ENCODE measurements around the gene CCDC92.

CCDC92 gene, protein sequence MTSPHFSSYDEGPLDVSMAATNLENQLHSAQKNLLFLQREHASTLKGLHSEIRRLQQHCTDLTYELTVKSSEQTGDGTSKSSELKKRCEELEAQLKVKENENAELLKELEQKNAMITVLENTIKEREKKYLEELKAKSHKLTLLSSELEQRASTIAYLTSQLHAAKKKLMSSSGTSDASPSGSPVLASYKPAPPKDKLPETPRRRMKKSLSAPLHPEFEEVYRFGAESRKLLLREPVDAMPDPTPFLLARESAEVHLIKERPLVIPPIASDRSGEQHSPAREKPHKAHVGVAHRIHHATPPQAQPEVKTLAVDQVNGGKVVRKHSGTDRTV

GRCh38 chr12:123972457-123973401, at the start of gene CCDC92, which contains the start of gene ZNF664:
CCDC92 (minus strand) TSS chr12:123972831; CDS start chr12:123944305, 28,526 bp downstream.
ZNF664 (plus strand) TSS chr12:123973215; CDS start chr12:124012145, 38,930 bp downstream.
- DNase-seq (ENCODE audit: low read depth in 2 of 3, low spot score in 1 of 3), result peak; percentile 86 to 92 (median 88)

- DNase-seq (ENCODE audit: low read depth in 2 of 3, low spot score in 1 of 3), result no peak
Observed at GRCh38 chr12:124022161-124022560, 49.5 kb upstream of the CCDC92 start.

DNA sequence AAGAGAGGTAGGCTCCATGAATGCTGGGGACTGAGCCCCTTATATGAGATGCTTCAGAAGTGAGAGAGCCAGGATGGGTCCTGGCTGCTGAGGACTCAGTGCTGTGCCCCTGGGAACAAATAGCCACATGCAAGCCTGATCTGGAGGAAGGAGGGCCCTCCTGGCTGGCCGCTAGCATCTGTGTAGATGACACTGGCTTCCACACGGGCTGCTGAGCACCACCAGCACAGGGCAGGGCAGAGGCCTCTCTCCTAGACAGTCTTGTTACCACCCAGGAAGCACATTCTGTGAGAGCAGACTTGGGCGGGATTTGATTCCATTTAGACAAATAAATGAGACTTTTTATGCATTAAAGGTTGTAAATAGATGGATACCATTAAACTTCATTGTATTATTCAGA, 48.4 kb upstream of the CCDC92 start:
- no peak for DNase-seq (ENCODE audit: low read depth in 2 of 3, low spot score in 1 of 3)

DNA sequence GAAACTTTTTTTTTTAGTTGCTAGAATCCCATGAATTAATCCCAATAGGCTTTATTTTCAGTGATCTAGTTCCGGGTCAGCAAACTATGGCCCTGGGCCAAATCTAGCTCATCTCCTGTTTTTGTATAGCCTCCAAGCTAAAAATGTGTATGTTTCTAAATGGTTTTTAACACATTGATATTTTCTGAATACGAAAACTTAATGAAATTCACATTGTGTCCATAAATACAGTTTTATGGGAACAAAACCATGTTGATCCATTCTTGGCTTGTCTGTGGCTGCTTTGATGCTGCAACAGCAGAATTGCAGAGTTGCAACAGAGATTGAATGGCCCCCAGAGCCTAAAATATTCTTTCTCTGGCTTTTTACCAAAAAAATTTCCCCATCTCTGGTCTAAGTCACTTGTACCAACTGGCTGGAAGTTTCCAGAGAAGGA, 47.9 kb upstream of the CCDC92 start:
- DNase-seq (ENCODE audit: low read depth in 2 of 3, low spot score in 1 of 3), result no peak

DNA sequence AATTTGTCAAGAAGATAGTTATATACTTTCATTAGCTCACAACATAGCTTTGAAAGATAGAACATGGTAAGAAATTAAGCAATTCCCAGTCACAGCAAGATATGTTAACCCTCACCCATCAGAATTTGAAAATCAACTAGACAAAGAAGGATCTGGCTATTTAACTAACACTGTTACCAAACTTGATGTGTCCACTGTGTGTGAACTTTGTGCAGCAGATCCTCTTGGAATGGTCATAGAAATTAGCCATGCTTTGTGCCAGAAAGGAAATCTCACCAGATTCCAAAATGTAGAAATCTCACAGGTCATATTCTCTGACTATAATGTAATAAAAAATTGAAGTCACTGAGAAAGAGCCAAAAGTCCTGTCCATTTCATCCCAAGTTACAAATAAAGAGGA, 46.5 kb upstream of the CCDC92 start:
- no peak for DNase-seq (ENCODE audit: low read depth in 2 of 3, low spot score in 1 of 3)

GRCh38 chr12:124018539-124018938, 45.9 kb upstream of the CCDC92 start:
- no peak for DNase-seq (ENCODE audit: low read depth in 2 of 3, low spot score in 1 of 3)

DNA sequence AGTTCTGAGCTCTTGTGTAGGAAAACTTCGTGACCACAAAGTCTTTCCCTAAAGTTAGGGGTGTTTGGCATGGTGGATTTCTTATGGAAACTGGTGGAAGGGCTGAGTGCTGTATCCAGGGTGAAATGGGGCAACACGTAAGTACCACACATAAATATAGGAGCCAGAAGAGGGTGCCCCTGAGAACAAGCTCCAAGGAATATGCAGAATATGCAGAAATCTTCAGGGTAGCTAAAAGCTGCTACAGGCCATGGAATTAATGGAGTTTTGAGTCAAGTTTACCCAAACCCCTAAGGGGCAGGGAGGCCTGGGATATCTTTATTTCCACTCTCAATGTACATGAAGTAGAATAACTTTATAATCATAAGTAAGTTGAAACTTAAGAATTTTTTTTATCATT, 44.4 kb upstream of the CCDC92 start:
- no peak for DNase-seq (ENCODE audit: low read depth in 2 of 3, low spot score in 1 of 3)

GRCh38 chr12:124015494-124016461, 43.1 kb upstream of the CCDC92 start:
- DNase-seq (ENCODE audit: low read depth in 2 of 3, low spot score in 1 of 3), result no peak

DNA sequence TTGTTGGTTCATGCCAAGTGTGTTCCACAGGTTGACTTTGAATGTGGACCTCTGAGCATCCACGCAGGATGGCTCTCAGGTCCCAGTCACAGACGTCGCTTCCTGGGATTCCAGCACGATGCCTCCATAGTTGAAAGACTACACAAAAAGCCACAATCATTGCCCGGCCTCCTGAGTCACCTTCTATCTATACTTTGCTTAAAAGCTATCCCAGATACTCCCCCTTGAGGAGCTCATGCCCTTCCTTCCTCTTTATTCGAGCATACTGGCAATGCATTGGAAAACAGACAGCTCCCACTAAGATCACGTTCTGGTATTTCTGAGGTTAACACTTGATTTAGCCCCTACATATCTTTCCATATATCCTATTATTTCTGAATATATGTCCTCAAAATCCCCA, 40.4 kb upstream of the CCDC92 start:
- no peak for DNase-seq (ENCODE audit: low read depth in 2 of 3, low spot score in 1 of 3)

DNA sequence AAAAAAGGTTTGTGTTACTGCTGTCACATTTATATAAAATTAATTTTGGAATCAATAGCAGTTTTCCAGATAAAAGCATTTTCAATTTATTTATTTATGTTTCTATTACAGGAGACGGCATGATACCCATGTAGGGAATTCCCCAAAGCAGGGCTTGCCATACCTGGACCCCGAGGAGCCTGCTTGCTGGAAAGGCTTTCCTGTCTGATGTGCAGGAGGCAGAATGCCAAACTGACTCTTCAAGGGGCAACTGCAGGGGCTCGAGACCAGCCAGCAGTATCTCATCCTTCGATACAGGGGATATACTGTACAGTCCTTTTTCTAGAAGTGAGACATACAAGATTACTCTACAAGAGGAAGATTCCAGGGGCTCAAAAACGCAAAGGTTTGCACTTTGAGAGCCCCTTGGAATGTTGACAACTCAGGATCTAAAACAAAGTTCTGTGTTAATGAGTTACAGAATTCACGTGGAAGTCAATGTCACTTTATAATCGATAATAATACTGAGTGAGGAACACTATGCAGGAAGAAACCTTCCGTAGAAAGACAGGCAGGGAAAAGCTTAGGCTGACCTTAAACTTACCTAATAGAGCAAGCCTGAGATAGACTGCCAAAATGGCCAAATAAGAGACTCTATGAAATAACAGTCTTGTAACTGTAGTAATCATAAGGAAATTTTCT, 38.9 kb upstream of the CCDC92 start:
- DNase-seq (ENCODE audit: low read depth in 2 of 3, low spot score in 1 of 3), result no peak

DNA sequence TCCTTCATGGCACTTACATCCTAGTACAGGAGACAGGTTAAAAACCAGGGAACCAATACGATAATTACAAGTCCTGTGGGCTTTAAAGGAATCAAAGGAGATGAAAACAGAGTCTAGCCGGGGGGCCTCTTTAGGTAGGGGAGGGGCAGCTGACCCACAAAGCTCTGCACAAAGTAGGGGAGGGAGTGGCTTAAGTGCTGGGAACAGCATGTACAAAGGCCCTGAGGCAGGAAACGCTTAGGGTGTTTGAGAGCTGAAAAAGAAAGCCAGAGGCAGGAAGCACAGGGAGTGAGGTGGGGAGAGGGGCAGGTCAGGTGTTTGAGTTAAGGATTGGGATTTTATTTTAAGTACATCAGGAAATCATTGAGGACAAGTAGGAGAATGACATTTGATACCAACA, 38.1 kb upstream of the CCDC92 start:
- DNase-seq (ENCODE audit: low read depth in 2 of 3, low spot score in 1 of 3), result no peak

GRCh38 chr12:124009781-124010180, 37.1 kb upstream of the CCDC92 start:
- DNase-seq (ENCODE audit: low read depth in 2 of 3, low spot score in 1 of 3), result no peak

GRCh38 chr12:124008595-124008994, 36.0 kb upstream of the CCDC92 start:
- no peak for DNase-seq (ENCODE audit: low read depth in 2 of 3, low spot score in 1 of 3)

GRCh38 chr12:124007826-124008570, 35.4 kb upstream of the CCDC92 start:
- no peak for DNase-seq (ENCODE audit: low read depth in 2 of 3, low spot score in 1 of 3)

DNA sequence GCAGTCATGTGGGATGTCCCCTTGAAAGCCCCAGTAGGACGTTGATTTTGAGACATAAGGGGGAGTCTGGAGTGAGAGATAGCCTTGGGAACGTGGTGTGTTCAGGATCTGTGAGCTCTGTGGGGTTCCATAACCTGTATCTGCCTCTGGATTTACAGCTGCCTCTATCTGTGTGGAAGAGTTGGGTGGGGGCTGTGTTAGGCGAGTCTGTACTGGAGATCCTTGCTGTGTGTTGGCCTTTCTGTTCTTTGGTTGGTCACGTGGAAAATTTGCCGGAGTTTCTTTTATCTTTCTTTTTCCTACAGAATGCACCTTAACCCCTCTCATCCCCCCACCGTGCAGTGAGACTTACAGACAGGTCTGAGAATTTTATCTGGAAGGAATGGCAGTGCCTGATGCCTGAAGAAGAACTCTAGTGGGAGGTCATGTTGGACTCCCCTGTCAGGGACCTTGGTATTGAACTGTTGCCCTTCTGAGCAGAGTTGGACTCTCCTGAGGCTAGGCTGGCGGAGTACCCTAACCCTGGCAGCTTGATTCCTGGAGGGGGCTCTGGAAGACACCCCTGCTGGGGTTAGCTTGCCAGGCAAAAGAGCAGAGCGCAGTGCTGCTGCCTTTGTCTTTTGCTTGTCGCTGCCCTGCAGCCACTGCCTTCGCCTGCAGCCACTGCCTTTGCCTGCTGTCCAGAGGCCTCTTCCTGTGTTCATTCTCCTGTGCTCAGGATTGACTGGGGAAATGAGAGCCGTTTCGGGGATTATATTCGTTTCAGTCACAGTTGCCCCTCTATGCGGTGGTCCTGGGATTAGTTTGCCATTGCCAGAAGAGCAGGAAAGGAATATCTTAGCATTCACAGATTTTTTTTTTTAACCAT, 34.4 kb upstream of the CCDC92 start:
- no peak for DNase-seq (ENCODE audit: low read depth in 2 of 3, low spot score in 1 of 3)

DNA sequence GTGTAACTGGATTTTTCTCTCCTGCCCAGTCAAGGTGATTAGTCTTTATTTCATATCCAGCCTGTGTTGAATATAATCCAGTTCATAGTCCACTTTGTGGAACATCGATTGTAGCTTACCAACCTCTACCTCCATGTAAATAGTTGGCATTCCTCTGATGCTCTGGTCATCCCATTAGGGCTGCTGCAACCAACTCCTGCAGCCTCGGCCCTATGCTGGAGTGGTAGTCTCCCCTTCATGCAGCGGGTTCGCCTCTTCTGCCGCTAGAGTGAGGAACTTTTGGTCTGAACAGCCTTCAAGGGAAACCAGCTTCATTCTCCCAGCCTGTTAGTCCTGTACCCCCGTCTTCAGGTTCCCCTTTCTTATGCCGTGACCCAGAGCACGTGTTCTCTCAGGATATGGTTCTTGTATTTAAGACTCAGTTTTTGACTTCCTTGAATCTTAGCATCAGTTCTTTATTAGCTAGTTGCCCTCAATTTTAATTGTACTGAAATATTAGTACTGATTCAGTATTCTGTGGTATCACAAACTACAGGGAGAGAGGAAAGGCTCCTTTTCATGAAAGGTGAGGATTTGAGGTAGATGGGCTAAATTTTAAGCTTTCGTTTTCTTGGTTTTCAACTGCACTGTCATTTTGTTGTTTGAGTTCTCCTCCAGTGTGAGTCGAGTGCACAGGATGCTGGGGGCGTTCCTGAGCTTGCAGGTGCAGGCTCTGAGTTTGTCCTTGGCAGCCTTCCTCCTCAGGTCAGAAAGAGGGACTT, 33.6 kb upstream of the CCDC92 start:
- DNase-seq (ENCODE audit: low read depth in 2 of 3, low spot score in 1 of 3), result peak in 1 of 3 donors; percentile 8

GRCh38 chr12:124004233-124004875, 31.7 kb upstream of the CCDC92 start:
- no peak for DNase-seq (ENCODE audit: low read depth in 2 of 3, low spot score in 1 of 3)
